Stimulated activated CD8-positive, alpha-beta memory T cell treated with anti-CD3 and anti-CD28 coated beads, Interleukin-2, amount 100 ng/mL, for 1 hour (primary cell): ENCODE data around the gene CACNA1I.

Experiments used
- DNase-seq, 2 donors: peaks; one replicate each; pipeline ENCODE4 v3.0.0-alpha.2; 2020; ENCODE audit warnings: low read depth in 2 of 2

Gene CACNA1I

GRCh38 chr22:39625569-39626537 is 55.3 kb downstream of the CACNA1I start:
- DNase-seq: no peak

GRCh38 chr22:39627208-39627607 is 56.7 kb downstream of the CACNA1I start:
- DNase-seq: no peak

- DNase-seq: no peak
These were observed 57.5 kb downstream of the CACNA1I start for GRCh38 chr22:39627865-39628562.

GRCh38 chr22:39628563-39629080 is 58.1 kb downstream of the CACNA1I start:
- DNase-seq: no peak

GRCh38 chr22:39629851-39630250 is 59.3 kb downstream of the CACNA1I start:
- no peak for DNase-seq

- no peak for DNase-seq
These were observed 60.2 kb downstream of the CACNA1I start for GRCh38 chr22:39630721-39631120.

GRCh38 chr22:39631381-39632286 is 61.1 kb downstream of the CACNA1I start:
- no peak for DNase-seq

- no peak for DNase-seq
These were observed 64.2 kb downstream of the CACNA1I start for GRCh38 chr22:39634530-39635405.

- DNase-seq: no peak
These were observed 65.2 kb downstream of the CACNA1I start for GRCh38 chr22:39635719-39636118.

GRCh38 chr22:39638958-39639357 is 68.4 kb downstream of the CACNA1I start:
- no peak for DNase-seq

GRCh38 chr22:39641660-39642310 is 71.2 kb downstream of the CACNA1I start:
- no peak for DNase-seq

- no peak for DNase-seq
These were observed 72.9 kb downstream of the CACNA1I start for GRCh38 chr22:39643311-39644083.

- DNase-seq: no peak
These were observed 75.0 kb downstream of the CACNA1I start for GRCh38 chr22:39645532-39645931.

- DNase-seq: no peak
These were observed 76.0 kb downstream of the CACNA1I start for GRCh38 chr22:39646398-39647063.

GRCh38 chr22:39647836-39648629 is 77.5 kb downstream of the CACNA1I start:
- no peak for DNase-seq

GRCh38 chr22:39648630-39648950 is 78.0 kb downstream of the CACNA1I start:
- DNase-seq: no peak

GRCh38 chr22:39649500-39650089 is 79.0 kb downstream of the CACNA1I start:
- no peak for DNase-seq
